NCI-H748 (cell line): ENCODE data around the gene TFAP2A.

Experiments
- DNase-seq: peaks from one replicate; lab custom pipeline; 2025; ENCODE audit not compliant: unreplicated experiment; lab: John Stamatoyannopoulos, UW

Gene TFAP2A

GRCh38 chr6:10414756-10415616 lies at the start of gene TFAP2A:
TFAP2A (minus strand) TSS chr6:10415074; CDS start chr6:10414991, 83 bp downstream.
- DNase-seq, result peak; percentile 82

- peak; percentile 18 for DNase-seq
Measured at GRCh38 chr6:10463491-10464481, 48.9 kb upstream of the TFAP2A start.

- no peak for DNase-seq
Measured at GRCh38 chr6:10463040-10463439, 48.2 kb upstream of the TFAP2A start.

GRCh38 chr6:10461850-10462249 lies 47.0 kb upstream of the TFAP2A start:
- DNase-seq, result no peak

DNA sequence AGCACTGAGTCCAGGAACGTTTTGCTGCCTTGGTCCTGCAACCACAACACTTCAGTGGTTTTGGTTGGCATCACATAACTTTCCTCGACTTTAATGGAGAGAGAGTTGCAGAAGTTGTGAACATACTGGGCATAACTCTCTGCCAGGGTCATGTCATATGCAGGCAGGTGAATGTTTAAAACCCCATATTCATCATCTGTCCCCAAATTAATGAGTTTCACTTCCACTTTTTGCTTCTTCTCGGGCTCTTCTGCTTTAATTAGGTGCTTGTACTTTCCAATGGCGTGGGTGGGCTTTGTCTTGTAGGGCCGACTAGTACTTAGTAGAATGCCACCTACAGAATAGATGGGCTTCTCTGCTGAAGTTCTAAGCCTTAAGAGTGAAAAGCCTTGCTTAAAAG lies 45.2 kb upstream of the TFAP2A start:
- DNase-seq, result no peak

DNA sequence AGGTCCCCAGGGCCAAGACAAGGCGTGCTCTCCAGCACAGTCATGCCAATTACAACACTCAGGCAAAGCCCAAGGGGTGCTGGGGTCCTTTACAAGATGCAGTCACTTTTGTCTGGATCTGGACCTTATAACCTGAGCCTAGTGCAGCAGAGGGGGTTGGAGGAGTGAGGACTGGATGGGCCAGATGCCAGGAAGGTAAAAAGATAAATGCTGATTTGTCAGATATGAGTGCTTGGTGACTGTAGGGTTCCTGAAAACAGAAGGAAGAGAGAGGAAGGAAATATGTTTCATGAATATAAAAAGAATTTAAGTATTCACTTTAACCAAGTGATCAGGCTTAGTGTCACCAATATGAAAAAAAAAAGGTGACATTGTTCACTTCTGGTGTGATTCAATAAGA lies 43.4 kb upstream of the TFAP2A start:
- DNase-seq, result no peak

DNA sequence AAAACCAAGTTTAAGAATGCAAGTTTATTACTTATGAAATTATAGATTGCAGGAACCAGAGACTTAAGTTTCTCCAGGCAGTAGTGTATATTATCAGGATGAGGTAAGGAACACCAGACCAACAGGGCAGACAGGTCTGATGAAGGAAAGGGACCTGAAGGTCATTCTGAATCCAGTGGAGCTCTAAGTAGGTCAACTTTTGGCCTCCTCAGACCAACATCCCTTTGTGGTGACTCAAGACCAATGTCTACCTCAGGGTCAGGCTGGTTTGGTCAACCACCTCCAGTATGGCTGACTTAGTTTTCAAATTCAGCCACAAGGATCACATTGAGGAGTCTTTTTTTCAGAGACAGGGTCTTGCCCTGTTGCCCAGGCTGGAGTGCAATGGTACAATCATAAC lies 38.7 kb upstream of the TFAP2A start:
- no peak for DNase-seq

DNA sequence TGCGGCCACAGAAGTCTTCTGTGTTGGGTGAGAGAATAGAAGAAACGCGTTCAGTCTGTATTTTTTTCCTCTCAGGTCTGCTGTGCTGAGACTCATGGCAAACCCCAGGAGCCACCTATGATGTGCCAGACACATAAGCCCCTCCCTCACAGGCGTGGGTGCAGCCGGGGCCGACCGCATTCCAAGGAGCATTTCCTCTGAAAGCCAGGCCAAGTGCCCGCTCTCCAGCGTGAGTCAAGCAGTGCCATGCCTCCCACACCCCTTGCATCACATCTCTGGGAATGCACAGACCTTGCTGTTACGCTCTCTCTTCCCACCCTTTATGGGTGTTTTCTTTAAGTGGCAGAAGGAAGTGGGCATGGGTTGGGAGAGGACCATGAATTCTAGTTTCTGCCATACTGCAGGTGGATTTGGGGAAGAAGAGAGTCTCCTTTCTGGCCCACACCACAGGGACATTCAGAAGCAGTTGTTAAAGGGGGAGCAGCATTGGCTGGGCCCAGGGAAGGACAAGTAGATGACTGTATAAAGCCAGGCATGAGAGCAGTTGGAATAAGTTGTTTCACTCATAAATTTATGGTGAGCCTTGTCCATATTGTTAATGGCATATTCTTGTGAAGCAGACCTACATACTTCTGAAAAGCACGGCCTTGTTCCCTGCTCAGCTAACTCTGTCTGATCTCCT lies 37.1 kb upstream of the TFAP2A start:
- no peak for DNase-seq

DNA sequence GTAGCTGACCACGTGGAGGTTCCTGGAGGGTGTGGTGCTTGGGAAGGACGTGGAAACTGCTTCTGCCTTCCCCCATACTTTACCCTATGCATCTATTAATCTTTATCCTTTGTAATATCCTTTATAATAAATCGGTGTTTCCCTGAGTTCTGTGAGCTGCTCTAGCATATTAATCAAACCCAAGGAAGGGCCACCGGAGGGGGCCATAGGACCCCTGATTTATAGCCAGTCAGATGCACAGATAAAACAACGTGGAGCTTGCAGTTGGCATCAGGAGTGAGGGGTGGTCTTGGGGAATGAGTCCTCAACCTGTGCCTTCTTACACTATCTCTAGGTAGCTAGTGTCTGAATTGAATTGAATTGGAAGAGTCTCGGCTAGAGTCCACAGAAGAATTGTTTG lies 36.5 kb upstream of the TFAP2A start:
- no peak for DNase-seq

DNA sequence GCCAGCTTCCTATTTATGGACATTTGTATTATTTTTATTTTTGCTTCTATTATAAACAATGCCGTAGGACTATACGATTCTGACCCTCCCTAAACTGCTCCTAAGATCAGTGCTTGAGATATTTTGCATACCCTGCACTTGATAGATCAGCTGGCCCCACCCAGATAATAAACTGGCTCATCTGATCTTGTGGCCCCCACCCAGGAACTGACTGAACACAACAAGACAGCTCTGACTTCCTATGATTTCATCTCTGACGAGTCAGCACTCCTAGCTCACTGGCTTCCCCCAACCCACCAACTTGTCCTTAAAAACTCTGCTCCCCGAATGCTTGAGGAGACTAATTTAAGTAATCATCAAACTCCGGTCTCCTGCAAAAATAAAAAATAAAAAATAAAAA lies 34.9 kb upstream of the TFAP2A start:
- no peak for DNase-seq

DNA sequence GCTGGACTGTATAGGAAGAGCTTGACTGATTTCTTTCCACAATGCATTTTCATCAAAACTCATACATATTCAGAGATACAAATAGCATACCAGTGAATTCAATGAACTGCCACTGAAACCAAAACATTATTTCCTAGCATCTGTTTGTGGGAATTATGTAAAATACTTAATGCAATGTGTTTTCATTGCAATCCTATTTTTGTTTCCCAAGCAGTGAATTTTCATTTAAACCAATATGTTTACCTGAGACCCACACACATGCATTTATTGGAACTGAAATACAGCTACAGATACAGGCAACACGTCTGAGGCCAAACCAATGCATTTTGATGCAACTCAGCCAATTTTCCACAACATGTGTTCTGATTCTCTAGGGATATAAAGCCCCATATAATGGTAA lies 33.2 kb upstream of the TFAP2A start:
- DNase-seq, result no peak

DNA sequence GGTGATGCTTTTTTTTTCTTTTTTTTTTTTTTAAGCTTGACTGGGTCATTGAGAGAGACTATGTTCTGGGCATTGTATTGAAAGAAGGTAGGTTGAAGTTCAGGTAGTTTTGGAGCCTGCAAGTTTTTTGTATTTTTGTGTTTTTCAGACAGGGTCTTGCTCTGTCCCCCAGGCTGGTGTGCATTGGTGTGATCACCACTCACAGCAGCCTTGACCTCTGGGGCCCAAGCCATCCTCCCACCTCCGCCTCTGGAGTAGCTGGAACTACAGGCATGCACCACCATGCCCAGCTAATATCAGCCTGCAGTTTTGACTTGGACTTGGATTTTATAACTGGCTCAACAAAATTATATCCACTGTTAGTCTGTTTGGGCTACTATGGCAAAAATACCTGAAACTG lies 31.7 kb upstream of the TFAP2A start:
- no peak for DNase-seq

DNA sequence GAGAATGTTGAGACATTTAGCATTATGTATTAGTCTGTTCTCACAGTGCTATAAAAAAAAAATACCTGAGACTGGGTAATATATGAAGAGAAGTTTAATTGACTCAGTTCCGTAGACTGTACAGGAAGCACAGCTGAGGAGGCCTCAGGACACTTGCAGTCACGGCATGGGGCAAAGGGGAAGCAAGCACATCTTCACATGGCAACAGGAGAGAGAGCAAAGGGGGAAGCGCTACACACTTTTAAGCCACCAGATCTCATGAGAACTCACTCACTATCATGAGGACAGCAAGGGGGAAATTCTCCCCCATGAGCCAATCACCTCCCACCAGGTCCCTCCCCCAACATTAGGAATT lies 26.8 kb upstream of the TFAP2A start:
- no peak for DNase-seq

GRCh38 chr6:10441004-10441654 lies 26.3 kb upstream of the TFAP2A start:
- DNase-seq, result no peak

- no peak for DNase-seq
Measured at GRCh38 chr6:10437891-10438290, 23.0 kb upstream of the TFAP2A start.

- no peak for DNase-seq
Measured at GRCh38 chr6:10434235-10434634, 19.4 kb upstream of the TFAP2A start.

DNA sequence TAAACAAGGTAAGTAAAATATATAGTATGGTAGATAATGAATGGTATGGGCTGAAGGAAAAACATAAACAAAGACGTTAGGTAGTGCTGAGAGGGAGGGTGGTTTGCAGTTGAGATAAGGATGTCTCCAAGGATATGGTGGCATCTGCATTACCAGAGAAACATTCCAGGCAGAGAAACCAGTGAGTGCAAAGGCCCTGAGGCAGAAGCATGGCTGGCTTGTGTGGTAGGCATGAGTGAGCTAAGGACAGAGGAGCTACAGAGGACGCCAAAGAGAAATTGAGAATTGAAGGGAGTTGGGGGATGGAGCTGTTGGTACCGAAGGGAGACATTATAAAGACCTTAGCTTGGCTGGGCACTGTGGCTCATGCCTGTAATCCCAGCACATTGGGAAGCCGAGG lies 18.4 kb upstream of the TFAP2A start:
- no peak for DNase-seq

- DNase-seq, result no peak
Measured at GRCh38 chr6:10431423-10432164, 16.7 kb upstream of the TFAP2A start.

DNA sequence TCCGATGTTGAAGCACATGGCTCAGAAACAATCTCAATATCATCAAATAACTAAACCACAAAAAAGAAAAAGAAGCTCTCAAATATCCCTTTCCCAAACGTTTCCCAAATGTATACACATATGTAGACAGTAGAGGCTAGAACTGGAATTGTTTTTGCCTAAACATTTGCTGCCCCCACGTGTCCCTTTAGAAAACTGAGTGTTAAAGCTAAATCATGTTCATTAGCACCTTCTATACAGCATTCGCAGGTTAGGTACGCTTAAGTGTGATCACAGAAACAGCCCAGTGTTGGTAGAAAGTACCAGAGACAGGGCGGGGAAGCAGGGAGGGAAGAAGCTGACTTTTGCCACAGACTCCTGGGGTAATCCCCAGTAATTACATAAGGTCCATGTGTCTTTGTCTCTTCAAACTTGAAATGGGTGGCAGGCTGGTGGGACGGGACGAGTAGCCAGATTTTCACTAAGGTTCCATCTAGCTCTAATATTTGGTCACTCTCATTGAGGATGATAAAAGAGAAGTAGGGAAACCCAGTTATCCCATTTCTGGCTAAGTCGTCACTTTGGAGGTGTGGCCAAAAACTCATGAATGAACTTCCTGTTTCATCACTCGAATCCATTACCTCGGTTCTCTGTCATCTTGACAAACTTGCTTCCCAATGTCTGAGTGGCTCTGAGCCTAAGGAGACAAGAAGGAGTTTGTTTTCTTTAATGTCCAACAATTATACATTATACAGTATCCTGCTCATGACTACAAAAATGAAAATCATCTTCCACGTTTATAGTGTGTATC lies 15.0 kb upstream of the TFAP2A start:
- peak; percentile 84 for DNase-seq
